Sigmoid colon (tissue), 4 donors: Measurements from ENCODE around the gene MILR1.

ENCODE experiments used
- EP300 ChIP-seq, 4 donors: sonication (generic); formaldehyde crosslinking; IDR thresholded peaks; one replicate each; pipeline ENCODE4 v1.6.1; 2017; ENCODE audit warnings: antibody characterized with exemption in 4 of 4
- POLR2AphosphoS5 ChIP-seq, 4 donors: sonication (generic); formaldehyde crosslinking; IDR thresholded peaks; one replicate each; pipeline ENCODE4 v1.6.1; 2017; ENCODE audit warnings: antibody characterized with exemption in 4 of 4

DNA sequence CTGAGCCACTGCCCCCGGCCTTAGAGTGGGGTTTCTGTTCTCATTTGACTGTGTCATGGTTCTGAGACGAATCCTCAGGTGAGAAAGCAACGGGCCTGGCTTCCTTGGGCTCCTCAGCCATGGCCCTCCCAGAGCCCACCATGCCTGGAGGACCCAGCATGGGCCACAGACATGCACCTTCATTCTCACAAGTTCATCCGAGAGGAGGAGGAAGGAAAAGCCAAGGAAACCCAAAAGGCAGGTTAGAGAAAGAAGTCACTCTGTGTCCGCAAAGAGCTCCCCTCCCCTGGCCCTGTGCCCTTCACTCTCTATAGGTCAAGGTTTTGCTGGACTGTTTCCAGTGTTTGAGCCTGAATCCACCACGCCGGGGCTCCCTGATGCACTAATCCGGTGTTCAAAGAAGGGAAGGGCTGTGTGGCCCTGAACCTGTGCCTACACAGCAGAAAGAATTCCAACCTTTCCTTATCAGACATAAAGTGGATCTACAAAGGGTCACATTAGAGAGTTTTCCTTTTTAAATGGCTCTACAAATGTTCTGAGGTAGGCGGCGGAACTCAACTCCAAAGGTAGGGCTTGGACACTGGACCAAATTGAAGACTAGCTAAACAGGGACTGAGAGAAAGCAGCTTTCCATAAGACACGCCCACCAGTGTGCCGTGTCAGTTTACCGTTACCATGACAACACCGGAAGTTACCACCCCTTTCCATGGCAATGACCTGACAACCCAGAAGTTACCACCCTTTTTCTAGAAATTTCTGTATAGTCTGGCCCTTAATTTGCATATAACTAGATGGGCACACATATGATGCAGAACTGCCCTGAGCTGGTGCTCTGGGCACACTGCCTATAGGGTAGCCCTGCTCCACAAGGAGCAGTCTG lies 42.4 kb upstream of the MILR1 start:
- no peak for TF ChIP-seq POLR2AphosphoS5 (IDR thresholded peaks at IDR 0.05)
- TF ChIP-seq EP300 (IDR thresholded peaks at IDR 0.05), result no peak
